HL-60/S4 treated with phorbol 12-myristate 13-acetate at 8.2 ng/mL for 4 days and 3 days (cell line): ENCODE data around the gene CCDC157.
"Not testable (repeated sequence)": the region's sequence is repeated elsewhere in the genome, so short reads cannot be mapped to it uniquely, and the experiment has no call there.

Experiments used
- in situ Hi-C: fragments of 300-500 bp; cut with MboI; formaldehyde crosslinking; loops from 2 replicates; pipeline ENCODE4 v1.15.0; 2022; ENCODE audit warnings: low sequenced_read_pairs

The CCDC157 gene

DNA sequence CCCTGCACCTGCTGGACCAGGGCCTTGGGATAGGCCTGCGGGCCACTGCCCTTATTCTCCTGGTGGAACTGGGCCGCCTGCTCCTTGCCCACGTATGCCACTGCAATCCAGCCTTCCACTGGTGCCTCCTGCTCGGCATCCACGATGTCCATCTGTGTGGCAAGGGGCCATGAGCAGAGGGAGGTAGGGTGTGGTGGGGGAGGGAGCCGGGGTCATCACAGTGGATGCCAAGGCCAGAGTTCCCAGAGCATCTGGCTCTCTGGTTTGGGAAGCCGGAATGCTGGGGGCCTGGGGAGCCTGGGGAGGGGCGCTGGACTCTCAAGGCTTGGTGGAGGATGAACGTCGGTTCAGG, 29.8 kb downstream of the CCDC157 start:
- in situ Hi-C loops, result loop anchor here (25.0 kb wide), 1 partner anchor 274 kb away; no protein-coding TSS in a partner anchor

- in situ Hi-C loops, result loop anchor here (25.0 kb wide), 1 partner anchor 275 kb away; no protein-coding TSS in a partner anchor
Measured at GRCh38 chr22:30386960-30387827, 30.4 kb downstream of the CCDC157 start, which contains the start of gene RNF215. Gene RNF215, minus strand, starts transcription at chr22:30387411. Its CDS starts 98 bp downstream, at chr22:30387313.

DNA sequence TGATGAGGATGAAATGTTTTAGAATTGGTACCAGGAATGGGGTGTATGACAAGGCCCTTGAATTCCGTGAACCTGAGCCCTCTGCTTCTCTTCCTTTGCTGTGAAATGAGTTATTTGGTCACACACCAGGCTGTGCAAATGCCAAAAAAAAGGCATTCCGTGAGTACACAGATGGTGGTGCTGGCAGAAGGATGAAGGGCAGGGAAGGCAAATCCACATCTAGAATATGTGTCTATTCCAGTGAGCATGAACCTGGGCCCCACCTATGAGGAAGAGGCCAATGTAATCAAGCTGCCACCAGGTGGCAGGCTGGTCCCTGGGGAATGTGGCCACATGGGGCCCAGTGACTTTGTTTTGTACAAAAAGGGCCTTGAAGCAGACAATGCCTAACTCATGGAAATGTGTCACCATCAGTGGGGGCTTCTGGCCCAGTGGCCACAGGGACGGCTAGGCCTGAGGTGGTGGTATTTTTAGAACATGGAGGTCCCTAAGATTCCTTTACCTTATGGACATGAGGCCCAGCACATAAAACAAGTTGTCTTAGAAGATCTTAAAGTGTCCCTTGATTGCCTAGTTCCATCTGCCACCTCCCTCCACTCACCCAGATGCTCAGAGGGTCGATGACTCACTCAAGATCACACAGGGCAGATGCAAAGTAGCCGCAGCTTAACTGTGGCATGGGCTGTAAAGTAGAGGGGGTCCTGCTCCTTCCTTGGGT, 34.3 kb downstream of the CCDC157 start:
- in situ Hi-C loops, result loop anchor here (5.0 to 25.0 kb wide), 2 partner anchors 96 to 279 kb away; no protein-coding TSS in a partner anchor

- in situ Hi-C loops, result loop anchor here (5.0 to 25.0 kb wide), 2 partner anchors 95 to 280 kb away; no protein-coding TSS in a partner anchor
Measured at GRCh38 chr22:30392661-30393321, 36.0 kb downstream of the CCDC157 start.

DNA sequence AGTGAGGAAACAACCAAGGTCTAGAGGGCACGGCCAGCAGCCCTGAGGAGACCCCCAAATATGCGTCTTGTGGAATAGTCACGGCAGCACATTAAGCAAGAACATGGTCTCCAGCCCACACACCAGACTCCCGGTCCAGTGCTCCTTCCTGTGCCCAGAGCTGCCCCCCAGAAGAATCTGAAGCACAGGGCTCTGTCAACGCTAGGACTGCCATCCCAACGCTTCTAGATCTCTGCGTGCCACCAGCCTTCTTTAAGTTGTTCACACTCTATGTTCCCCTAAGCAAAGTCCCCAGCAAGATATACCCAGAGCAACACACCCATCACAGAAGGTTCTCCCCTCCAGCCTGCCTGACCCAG, 36.5 kb downstream of the CCDC157 start:
- in situ Hi-C loops, result loop anchor here (5.0 to 25.0 kb wide), 2 partner anchors 94 to 281 kb away; no protein-coding TSS in a partner anchor

DNA sequence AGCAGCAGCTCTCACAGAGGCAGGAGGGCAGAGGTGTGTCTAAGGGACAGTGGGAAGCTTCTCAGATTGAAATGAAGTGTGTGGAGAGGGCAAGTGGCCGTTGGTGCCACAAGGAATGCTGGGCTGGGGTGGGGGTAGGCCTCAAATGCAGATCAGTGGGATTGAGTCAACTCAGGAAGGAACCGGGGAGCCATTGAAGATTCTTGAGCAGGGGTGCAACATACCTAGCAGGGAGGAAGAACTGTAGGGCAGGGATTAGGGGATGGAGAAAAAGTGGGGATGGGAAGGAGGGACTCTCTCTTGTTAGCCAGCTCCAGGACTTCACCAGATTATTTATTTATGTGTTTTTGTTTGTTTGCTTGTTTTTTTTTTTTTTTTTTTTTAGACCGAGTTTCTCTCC, 37.1 kb downstream of the CCDC157 start:
- in situ Hi-C loops, result loop anchor here (5.0 to 25.0 kb wide), 2 partner anchors 93 to 282 kb away; no protein-coding TSS in a partner anchor

DNA sequence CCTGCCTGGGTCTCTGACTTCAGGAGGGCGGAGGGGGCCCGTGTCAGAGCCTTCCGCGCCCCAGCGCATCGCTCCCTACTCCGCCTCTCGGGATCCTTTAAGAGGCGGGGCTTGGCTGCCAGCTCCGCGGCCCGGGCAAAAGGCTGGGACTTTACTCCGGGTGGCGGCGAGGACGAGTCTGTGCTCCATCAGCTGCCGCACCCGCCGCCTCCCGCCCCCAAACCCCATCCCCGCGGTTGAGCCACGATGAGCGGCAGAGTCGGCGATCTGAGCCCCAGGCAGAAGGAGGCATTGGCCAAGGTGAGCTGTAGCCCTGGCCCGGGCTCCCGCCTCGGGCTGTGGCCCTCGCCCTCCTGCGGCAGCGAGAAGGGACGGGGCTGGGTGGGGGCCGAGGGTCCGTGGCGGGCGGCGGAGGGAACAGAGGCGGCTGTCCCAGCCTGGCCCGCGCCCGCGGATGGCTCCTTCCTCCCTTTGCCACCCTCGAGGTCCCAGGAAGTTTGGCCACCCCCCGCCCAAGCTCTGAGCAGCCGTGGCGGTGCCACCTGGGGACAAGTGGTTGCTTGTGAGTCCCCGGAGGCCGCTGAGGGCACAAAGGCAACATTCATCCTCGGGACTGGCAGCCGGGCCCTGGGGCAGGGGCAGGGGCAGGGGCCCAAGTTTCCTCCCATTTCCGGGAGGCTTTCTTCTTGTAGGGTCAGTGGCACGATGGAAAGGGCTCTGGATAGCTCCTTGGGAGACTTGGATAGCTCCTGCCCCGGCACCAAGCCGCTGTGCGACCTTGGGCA, 40.3 kb downstream of the CCDC157 start, which contains the start of gene SEC14L2:
Gene SEC14L2, plus strand, starts transcription at position 148 of the 785 bp plus-strand sequence. Its CDS starts 99 bp downstream, at position 247.
- in situ Hi-C loops, result loop anchor here (25.0 kb wide), 1 partner anchor 285 kb away; no protein-coding TSS in a partner anchor

DNA sequence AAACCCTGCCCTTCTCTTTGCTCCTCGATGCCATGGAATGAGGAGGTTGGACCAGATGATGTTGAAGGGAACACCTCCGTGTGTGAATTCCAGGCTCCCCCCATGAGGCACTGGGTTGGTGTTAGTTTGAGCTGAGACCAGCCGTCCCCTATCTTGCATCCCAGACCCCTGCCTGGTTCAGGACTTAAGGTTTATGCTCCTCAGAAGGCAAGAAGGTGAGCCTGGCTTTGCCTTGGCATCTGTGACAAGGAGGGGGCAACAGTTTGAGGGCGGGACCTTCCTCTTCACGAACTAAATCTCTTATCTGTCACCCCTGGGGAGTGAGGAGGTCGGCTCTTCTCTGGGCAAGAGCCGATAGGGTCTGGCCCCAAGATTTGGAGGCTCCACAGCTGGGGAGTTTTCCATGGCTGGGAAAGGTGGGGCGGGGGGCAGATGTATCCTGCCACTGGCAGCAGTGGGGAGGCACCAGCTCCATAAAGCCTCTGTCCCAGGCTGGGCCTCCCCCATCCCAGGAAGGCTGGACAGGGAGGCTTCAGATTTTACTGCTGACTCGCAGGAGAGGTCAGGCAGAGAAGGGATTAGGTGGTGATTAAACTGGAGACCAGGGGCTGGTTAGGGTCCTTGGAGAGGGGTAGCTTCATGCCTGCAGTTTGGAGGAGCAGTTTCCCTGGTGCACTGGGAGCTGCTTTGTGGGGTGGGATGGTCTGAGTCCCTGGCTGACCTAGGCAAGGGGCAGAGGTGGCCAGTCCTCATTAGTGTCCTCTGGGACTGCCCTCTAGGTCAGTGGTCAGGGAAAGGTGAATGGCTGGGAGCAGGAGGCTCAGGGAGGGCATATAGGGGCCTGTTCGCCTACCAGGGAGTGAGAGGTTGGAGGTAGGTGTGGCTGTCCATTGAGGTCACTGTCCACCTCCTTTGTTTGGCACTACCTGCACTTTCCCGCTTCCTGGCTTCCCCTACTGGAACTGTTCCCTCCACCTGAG, 41.1 kb downstream of the CCDC157 start:
- in situ Hi-C loops, result loop anchor here (25.0 kb wide), 1 partner anchor 286 kb away; no protein-coding TSS in a partner anchor

DNA sequence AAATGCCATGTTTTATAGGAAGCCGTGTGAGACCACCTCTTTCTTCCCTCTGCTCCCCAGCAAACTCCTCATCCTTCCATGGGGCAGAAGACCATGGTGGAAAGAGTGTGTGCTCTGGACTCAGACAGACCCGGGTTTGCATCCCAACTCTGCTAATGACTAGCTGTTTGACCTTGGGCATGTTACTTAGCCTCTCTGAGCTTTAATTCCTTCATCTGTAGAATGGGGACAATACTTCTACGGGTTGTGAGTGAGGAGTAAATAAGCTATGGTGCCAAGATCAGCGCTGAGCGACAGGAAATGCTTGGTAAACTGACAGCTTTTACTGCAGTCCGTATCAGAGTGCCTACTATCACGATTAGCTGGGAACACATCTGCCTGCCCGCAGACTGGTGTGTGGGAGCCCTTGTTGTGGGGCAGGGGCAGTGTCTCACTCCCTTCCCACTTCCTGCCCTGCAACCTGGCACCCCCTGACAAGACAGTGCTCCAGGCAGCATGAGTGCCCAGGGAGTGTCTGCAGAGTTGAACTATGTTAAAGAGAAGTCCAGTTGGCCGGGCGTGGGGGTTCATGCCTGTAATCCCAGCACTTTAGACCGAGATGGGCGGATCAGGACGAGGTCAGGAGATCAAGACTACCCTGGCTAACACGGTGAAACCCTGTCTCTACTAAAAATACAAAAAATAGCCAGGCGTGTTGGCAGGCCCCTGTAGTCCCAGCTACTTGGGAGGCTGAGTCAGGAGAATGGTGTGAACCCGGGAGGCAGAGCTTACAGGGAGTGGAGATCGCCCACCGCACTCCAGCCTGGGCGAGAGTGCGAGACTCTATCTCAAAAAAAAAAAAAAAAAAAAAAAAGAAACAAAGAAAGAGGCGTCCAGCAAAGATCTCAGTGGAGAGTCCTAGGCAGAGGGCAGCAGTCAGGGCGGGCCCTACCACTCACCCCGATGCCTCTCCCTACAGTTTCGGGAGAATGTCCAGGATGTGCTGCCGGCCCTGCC, 42.2 kb downstream of the CCDC157 start:
- in situ Hi-C loops, result loop anchor here (25.0 kb wide), 1 partner anchor 287 kb away; no protein-coding TSS in a partner anchor

DNA sequence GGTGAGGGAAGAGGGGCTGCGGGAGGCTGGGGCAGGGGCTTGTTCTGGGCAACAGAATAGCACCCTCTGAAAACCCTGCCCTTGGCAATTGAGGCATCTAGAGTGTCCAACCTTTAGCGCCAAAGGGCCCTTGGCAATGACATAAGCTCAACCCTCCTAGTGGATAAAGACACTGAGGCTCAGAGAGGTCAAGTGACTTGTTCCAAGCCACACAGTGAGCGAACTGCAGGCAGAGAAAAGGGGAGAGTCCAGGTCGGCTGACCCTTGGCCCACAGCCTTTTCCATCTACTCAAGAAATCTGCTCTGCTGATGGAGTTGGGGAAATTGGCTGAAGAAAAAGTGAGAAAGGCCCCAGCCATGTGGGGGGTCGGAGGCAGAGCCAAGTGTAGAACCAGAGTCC, 42.9 kb downstream of the CCDC157 start:
- in situ Hi-C loops, result loop anchor here (25.0 kb wide), 1 partner anchor 287 kb away; no protein-coding TSS in a partner anchor

DNA sequence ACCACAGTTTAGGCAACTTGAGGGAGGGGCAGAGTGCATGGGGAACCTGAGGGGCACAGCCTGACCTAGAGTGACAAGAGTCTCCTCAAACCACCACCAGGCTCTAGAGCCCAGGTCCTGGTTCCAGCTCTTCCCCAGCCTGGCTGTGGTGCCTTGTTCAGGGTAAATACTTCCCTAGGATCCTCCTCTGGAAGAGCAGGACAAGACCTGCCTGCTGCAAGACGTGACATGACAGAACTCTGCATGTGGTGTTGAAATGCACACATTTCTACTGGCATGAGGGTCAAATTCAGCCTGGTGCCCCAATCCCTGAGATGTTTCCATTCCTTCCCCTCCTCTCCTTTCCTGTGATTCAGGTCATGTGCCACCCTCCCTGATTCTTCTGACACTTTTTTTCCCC, 43.4 kb downstream of the CCDC157 start:
- in situ Hi-C loops, result no loop called here

- in situ Hi-C loops, result not testable (repeated sequence)
Measured at GRCh38 chr22:30401024-30401423, 44.2 kb downstream of the CCDC157 start.

GRCh38 chr22:30402028-30402765, 45.4 kb downstream of the CCDC157 start:
- in situ Hi-C loops, result no loop called here

DNA sequence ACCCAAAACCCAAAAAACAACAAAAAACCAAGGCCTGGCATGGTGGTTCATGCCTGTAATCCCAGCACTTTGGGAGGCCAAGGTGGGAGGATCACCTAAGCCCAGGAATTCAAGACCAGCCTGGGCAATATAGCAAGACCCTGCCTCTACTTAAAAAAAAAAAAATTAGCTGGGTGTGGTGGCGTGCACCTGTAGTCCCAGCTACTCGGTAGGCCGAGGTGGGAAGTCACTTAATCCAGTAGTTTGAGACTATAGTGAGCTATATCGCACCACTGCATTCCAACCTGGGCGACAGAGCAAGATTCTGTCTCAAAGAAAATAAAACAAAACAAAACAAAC, 45.9 kb downstream of the CCDC157 start:
- in situ Hi-C loops, result not testable (repeated sequence)

- in situ Hi-C loops, result no loop called here
Measured at GRCh38 chr22:30404307-30404706, 47.5 kb downstream of the CCDC157 start.

DNA sequence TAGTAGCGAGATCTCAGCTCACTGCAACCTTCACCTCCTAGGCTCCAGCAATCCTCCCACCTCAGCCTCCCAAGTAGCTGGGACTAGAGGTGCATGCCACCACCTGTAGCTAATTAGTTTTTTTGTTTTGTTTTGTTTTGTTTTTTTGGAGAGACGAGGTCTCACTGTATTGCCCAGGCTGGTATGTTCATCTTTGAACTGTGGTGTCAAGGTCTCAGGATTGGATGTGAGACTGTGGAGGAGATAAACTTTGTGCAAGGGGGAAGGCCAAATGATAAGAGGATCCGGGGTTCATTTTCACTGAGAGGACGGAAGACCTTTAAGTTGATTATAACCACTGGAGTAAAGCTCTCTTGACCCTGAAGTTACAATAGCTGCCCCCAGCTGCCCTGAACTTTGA, 48.9 kb downstream of the CCDC157 start:
- in situ Hi-C loops, result no loop called here

GRCh38 chr22:30406400-30406799, 49.6 kb downstream of the CCDC157 start:
- in situ Hi-C loops, result no loop called here
